Erythroblast (primary cell): Measurements from ENCODE around the gene MAST4.

Experiments
- GATA1 ChIP-seq: IDR thresholded peaks from 2 replicates; pipeline ENCODE4 v1.6.1; 2011; ENCODE audit warnings: low read depth, mild to moderate bottlenecking, control low read depth, low read length, moderate library complexity
- POLR2A ChIP-seq: IDR thresholded peaks from 2 replicates; pipeline ENCODE4 v1.6.1; 2011; ENCODE audit warnings: mild to moderate bottlenecking, low read length

- TF ChIP-seq POLR2A (no peak), GATA1 (no peak)
These were observed 550.8 kb downstream of the MAST4 start for GRCh38 chr5:67146981-67147380.
